ENCODE results near the gene PNPLA8.

GRCh38 chr7:108535257-108535656, 9.3 kb upstream of the PNPLA8 start:
- TF ChIP-seq EZH2 (IDR thresholded peaks at IDR 0.05; ENCODE audit: low read depth) = no peak
- no peak for TF ChIP-seq CTCF (conservative IDR thresholded peaks at IDR 0.05)
